Lower lobe of right lung (tissue), 2 donors: ENCODE results near the gene RPUSD1. TPM values are rescaled to one million over a fixed set of nuclear protein-coding genes. Genes with fewer than 3 reads are reported as not detected.

Source experiments
- ATAC-seq, 2 donors: fragments of 200-7000 bp; cut with Tn5 transposase; one replicate each; pipeline ENCODE4 v1.9.1; 2020 to 2022; ENCODE audit warnings: mild to moderate bottlenecking in 2 of 2, moderate library complexity in 2 of 2
- DNase-seq: peaks from one replicate; pipeline ENCODE4 v3.0.0-alpha.2; 2020
- H3K27ac ChIP-seq: fragments of 200-600 bp; one replicate; pipeline ENCODE4 v1.8.0; 2022
- H3K27me3 ChIP-seq: fragments of 200-600 bp; one replicate; pipeline ENCODE4 v1.8.0; 2022; ENCODE audit warnings: low read depth
- H3K36me3 ChIP-seq: fragments of 200-600 bp; one replicate; pipeline ENCODE4 v1.8.0; 2022; ENCODE audit warnings: mild to moderate bottlenecking
- H3K4me1 ChIP-seq: fragments of 200-600 bp; one replicate; pipeline ENCODE4 v1.8.0; 2022
- H3K4me3 ChIP-seq: fragments of 200-600 bp; one replicate; pipeline ENCODE4 v1.8.0; 2022; ENCODE audit warnings: mild to moderate bottlenecking
- H3K9me3 ChIP-seq: fragments of 200-600 bp; one replicate; pipeline ENCODE4 v1.8.0; 2022
- intact Hi-C: fragments of 100-400 bp; cut with DNase I; formaldehyde crosslinking; loops from one replicate; pipeline ENCODE4 v1.11.0; 2022
- total RNA-seq: library from RNA; stranded (reverse); fragmentation: NEBNext Ultra II Directional; extraction: Animal tissue kit (Norgen Biotek cat#: 25700); gene quantifications from one replicate; pipeline ENCODE4 v1.2.1, GENCODE V29; 2021
- TF ChIP-seq, protein P1 (sequence below): fragments of 200-600 bp; IDR thresholded peaks from one replicate; pipeline ENCODE4 v1.8.0; 2022; ENCODE audit warnings: antibody characterized with exemption, mild to moderate bottlenecking
- donor health status: DM: no; HTN: yes; CAD: no; lungs with severe emphysema.

Gene RPUSD1
- total RNA-seq, 1 donor from 2014 or later, result 16.3 TPM

DNA sequence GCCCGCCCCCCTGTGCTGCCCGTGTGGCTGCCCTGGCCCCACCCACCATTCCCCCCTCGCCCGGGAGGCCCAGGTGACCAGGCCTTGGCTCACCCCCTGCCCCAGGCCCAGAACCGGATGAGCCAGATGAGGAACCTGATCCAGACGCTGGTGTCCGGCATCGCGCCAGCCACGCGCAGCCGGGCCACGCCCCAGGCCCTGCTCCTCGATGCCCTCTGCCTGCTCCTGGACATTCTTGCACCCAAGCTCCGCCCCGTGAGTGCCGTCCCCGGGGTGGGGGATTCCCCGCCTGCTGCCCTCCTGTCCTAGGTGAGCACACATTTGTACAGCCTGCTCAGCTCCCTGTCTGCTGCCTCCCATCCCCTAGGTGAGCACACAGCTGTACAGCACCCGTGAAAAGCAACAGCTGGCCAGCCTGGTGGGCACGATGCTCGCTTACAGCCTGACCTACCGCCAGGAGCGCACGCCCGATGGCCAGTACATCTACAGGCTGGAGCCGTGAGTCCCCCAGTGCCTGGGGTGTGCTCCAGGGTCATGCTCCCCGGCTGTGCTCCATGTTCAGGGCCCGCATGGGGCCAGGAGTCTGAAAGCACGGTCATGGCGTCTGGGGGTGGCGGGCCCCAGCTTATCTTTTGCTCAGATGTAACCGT is 7.5 kb upstream of the RPUSD1 start:
- no peaks in the 10 kb centered on the region for H3K9me3 ChIP-seq
- ATAC-seq (no peak), DNase-seq (no peak)
- TF ChIP-seq, protein P1, sequence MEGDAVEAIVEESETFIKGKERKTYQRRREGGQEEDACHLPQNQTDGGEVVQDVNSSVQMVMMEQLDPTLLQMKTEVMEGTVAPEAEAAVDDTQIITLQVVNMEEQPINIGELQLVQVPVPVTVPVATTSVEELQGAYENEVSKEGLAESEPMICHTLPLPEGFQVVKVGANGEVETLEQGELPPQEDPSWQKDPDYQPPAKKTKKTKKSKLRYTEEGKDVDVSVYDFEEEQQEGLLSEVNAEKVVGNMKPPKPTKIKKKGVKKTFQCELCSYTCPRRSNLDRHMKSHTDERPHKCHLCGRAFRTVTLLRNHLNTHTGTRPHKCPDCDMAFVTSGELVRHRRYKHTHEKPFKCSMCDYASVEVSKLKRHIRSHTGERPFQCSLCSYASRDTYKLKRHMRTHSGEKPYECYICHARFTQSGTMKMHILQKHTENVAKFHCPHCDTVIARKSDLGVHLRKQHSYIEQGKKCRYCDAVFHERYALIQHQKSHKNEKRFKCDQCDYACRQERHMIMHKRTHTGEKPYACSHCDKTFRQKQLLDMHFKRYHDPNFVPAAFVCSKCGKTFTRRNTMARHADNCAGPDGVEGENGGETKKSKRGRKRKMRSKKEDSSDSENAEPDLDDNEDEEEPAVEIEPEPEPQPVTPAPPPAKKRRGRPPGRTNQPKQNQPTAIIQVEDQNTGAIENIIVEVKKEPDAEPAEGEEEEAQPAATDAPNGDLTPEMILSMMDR, result no peak
- no peak overlapping the region for H3K4me3 ChIP-seq
- no peaks in the 10 kb centered on the region for H3K4me1 ChIP-seq
- no peak overlapping the region for H3K27ac ChIP-seq
- intact Hi-C loops, result no loop called here
- peaks cover 21% of the 10 kb centered on the region for H3K27me3 ChIP-seq
- H3K36me3 ChIP-seq, result no peaks in the 10 kb centered on the region

DNA sequence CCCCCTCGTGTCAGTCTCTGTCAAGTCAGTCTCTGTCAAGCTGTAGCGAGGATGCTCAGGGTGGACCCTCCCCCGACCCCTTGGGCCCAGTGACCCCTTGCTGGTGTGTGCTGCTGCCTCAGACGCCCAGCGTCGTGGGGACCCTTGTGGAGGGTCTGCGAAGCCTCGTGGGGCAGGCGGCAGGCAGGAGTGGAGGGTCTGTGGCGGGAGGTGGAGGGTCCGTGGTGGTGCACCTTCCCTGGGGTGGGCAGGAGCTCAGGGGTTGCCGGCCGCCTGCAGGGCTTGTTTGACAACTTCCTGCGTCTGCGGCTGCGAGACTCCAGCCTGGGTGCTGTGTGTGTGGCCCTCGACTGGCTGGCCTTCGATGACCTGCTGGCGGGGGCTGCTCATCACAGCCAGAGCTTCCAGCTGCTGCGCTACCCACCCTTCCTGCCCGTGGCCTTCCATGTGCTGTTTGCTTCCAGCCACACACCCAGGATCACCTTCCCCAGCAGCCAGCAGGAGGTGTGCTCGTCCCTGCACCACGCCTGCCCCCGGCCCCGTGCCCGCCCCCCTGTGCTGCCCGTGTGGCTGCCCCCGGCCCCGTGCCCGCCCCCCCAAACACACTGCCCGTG is 6.8 kb upstream of the RPUSD1 start:
- no peak overlapping the region for H3K4me3 ChIP-seq
- no peak for DNase-seq
- intact Hi-C loops, result no loop called here
- H3K4me1 ChIP-seq, result no peaks in the 10 kb centered on the region
- TF ChIP-seq, protein P1, result no peak
- ATAC-seq, result no peak
- H3K27ac ChIP-seq, result no peak overlapping the region
- no peaks in the 10 kb centered on the region for H3K36me3 ChIP-seq
- H3K9me3 ChIP-seq, result no peaks in the 10 kb centered on the region
- H3K27me3 ChIP-seq, result peaks cover 14% of the 10 kb centered on the region

GRCh38 chr16:794091-794822 is 6.1 kb upstream of the RPUSD1 start:
- TF ChIP-seq, protein P1, result no peak
- Histone ChIP-seq H3K9me3 (no peaks in the 10 kb centered on the region), H3K36me3 (no peaks in the 10 kb centered on the region), H3K4me1 (peaks cover 4% of the 10 kb centered on the region), H3K4me3 (no peak overlapping the region), H3K27ac (no peak overlapping the region), H3K27me3 (peaks cover 8% of the 10 kb centered on the region)
- ATAC-seq, result no peak
- intact Hi-C loops, result no loop called here
- DNase-seq, result no peak

- H3K4me1 ChIP-seq, result peaks cover 10% of the 10 kb centered on the region
- intact Hi-C loops, result no loop called here
- H3K27me3 ChIP-seq, result no peaks in the 10 kb centered on the region
- ATAC-seq, result no peak
- H3K9me3 ChIP-seq, result no peaks in the 10 kb centered on the region
- no peak for DNase-seq
- no peak overlapping the region for H3K27ac ChIP-seq
- no peaks in the 10 kb centered on the region for H3K36me3 ChIP-seq
- no peak overlapping the region for H3K4me3 ChIP-seq
- TF ChIP-seq, protein P1, result no peak
Observed at GRCh38 chr16:793414-793813, 5.2 kb upstream of the RPUSD1 start.

GRCh38 chr16:792221-792995 is 4.2 kb upstream of the RPUSD1 start:
- TF ChIP-seq, protein P1, result no peak
- Histone ChIP-seq H3K27me3 (no peaks in the 10 kb centered on the region), H3K4me1 (peaks cover 14% of the 10 kb centered on the region), H3K27ac (no peak overlapping the region), H3K4me3 (no peak overlapping the region), H3K9me3 (no peaks in the 10 kb centered on the region), H3K36me3 (no peaks in the 10 kb centered on the region)
- DNase-seq (no peak), ATAC-seq (no peak)
- intact Hi-C loops, result no loop called here
